ENCODE results near the gene PREX1.
A peak's percentile ranks its signal among the peaks of the same experiment; 100 is the strongest.
"Not testable (repeated sequence)": the region's sequence is repeated elsewhere in the genome, so short reads cannot be mapped to it uniquely, and the experiment has no call there.

Gene PREX1

GRCh38 chr20:48772183-48772976 lies 55.4 kb downstream of the PREX1 start:
- no peak for DNase-seq (ENCODE audit: low read depth)

- no peak for DNase-seq (ENCODE audit: low read depth)
These were observed 56.3 kb downstream of the PREX1 start for GRCh38 chr20:48771542-48771941.

- no peak for DNase-seq (ENCODE audit: low read depth)
These were observed 56.9 kb downstream of the PREX1 start for GRCh38 chr20:48770700-48771442.

GRCh38 chr20:48769069-48769983 lies 58.5 kb downstream of the PREX1 start:
- no peak for DNase-seq (ENCODE audit: low read depth)

GRCh38 chr20:48766961-48767960 lies 60.5 kb downstream of the PREX1 start:
- DNase-seq (ENCODE audit: low read depth): no peak

- DNase-seq (ENCODE audit: low read depth): no peak
These were observed 61.6 kb downstream of the PREX1 start for GRCh38 chr20:48766205-48766604.

GRCh38 chr20:48765359-48765758 lies 62.4 kb downstream of the PREX1 start:
- DNase-seq (ENCODE audit: low read depth): no peak

- DNase-seq (ENCODE audit: low read depth): no peak
These were observed 64.4 kb downstream of the PREX1 start for GRCh38 chr20:48763216-48763914.

- no peak for DNase-seq (ENCODE audit: low read depth)
These were observed 65.9 kb downstream of the PREX1 start for GRCh38 chr20:48761874-48762273.

- no peak for DNase-seq (ENCODE audit: low read depth)
These were observed 66.6 kb downstream of the PREX1 start for GRCh38 chr20:48761023-48761785.

GRCh38 chr20:48760403-48760983 lies 67.3 kb downstream of the PREX1 start:
- DNase-seq (ENCODE audit: low read depth): peak; percentile 58

- DNase-seq (ENCODE audit: low read depth): no peak
These were observed 68.1 kb downstream of the PREX1 start for GRCh38 chr20:48759631-48760245.

GRCh38 chr20:48758206-48758820 lies 69.5 kb downstream of the PREX1 start:
- DNase-seq (ENCODE audit: low read depth): no peak

GRCh38 chr20:48756774-48757173 lies 71.0 kb downstream of the PREX1 start:
- not testable (repeated sequence) for DNase-seq (ENCODE audit: low read depth)

GRCh38 chr20:48754292-48754691 lies 73.5 kb downstream of the PREX1 start:
- no peak for DNase-seq (ENCODE audit: low read depth)

GRCh38 chr20:48752963-48753362 lies 74.8 kb downstream of the PREX1 start:
- DNase-seq (ENCODE audit: low read depth): no peak

- no peak for DNase-seq (ENCODE audit: low read depth)
These were observed 75.9 kb downstream of the PREX1 start for GRCh38 chr20:48751871-48752270.

GRCh38 chr20:48750941-48751635 lies 76.7 kb downstream of the PREX1 start:
- DNase-seq (ENCODE audit: low read depth): peak; percentile 7
